ENCODE data around the gene WDR7. TPM values are rescaled to one million over a fixed set of nuclear protein-coding genes. Genes with fewer than 3 reads are reported as not detected.

WDR7 gene
- total and polyA plus RNA-seq, 10 of the 15 experiments (the other 5 are each of a cell fraction or from before 2014, with no cell fraction given): 2.8 to 16.5 (median 11.7) TPM

- TF ChIP-seq CEBPB (IDR thresholded peaks at IDR 0.05; ENCODE audit: borderline replicate concordance in 1 of 2, low read depth in 2 of 2, low read length in 2 of 2) (no peak), STAT3 (IDR thresholded peaks at IDR 0.05; ENCODE audit: low read depth, low read length) (no peak), SMC3 (IDR thresholded peaks at IDR 0.05; ENCODE audit: borderline replicate concordance, low read length) (no peak), RELB (IDR thresholded peaks at IDR 0.05; ENCODE audit: low read depth) (no peak)
Measured at GRCh38 chr18:56936457-56936856, 285.3 kb downstream of the WDR7 start (continued).

- H3K79me2 ChIP-seq (ENCODE audit: control insufficient read depth, insufficient read depth, low read length): no peaks in the 10 kb centered on the region
- 62% methylated on average over 3 of the region's 3 CpGs for WGBS (ENCODE audit: insufficient coverage, insufficient replicate concordance, low lambda C conversion rate, missing lambda C conversion rate)
- no peak overlapping the region for H2AFZ ChIP-seq (ENCODE audit: control insufficient read depth, low read depth, low read length)
- H3K4me1 ChIP-seq (ENCODE audit: control insufficient read depth, insufficient read depth, low read length): no peaks in the 10 kb centered on the region
- H3K9ac ChIP-seq (ENCODE audit: control insufficient read depth, insufficient read depth, low read length): no peak overlapping the region
- no peak; the same call in 2 of the 3 replicates for ATAC-seq
- no peaks in the 10 kb centered on the region for H4K20me1 ChIP-seq (ENCODE audit: control insufficient read depth, insufficient read depth)
- no peaks in the 10 kb centered on the region for H3K9me3 ChIP-seq (replicated peaks; ENCODE audit: control insufficient read depth, insufficient read depth, low read length)
- DNase-seq (ENCODE audit: low read depth, low spot score): no peak
- no peak overlapping the region for H3K27ac ChIP-seq (ENCODE audit: control insufficient read depth, insufficient read depth)
- in situ Hi-C loops (cut with MboI) (no loop called here), intact Hi-C loops (cut with micrococcal nuclease; ENCODE audit: unreplicated experiment) (no loop called here)
- H3K4me2 ChIP-seq (ENCODE audit: control insufficient read depth, insufficient read depth): no peak overlapping the region
- H3K27me3 ChIP-seq (replicated peaks in 1 of 2; ENCODE audit: control insufficient read depth in 2 of 2, insufficient read depth in 2 of 2, low read length in 1 of 2): no peaks in the 10 kb centered on the region
- FAIRE-seq: no peak
- no peak overlapping the region for H3K4me3 ChIP-seq
- ChIA-PET RAD21 (ENCODE audit: unreplicated experiment) (no interaction called here), CTCF (no interaction called here), SMC1A (ENCODE audit: uncharacterized antibody, unreplicated experiment) (interaction anchor here (0.9 kb wide), 1 partner anchor 66 kb away, joined by 3 read pairs; no protein-coding TSS in a partner anchor), POLR2A (no interaction called here)
- H3K36me3 ChIP-seq (ENCODE audit: control insufficient read depth in 2 of 2, insufficient read depth in 2 of 2, low read length in 1 of 2): no peaks in the 10 kb centered on the region; a peak in 1 of 4 replicates
- BruUV-seq (replicated peaks): no TSS peak
- TF ChIP-seq ATF2 (IDR thresholded peaks at IDR 0.05; ENCODE audit: low read length) (no peak), PBX3 (IDR thresholded peaks at IDR 0.05; ENCODE audit: insufficient replicate concordance, low read depth, low read length) (no peak), E2F8 (IDR thresholded peaks at IDR 0.05; ENCODE audit: low read depth, partially characterized antibody) (no peak), SMC3 (IDR thresholded peaks at IDR 0.05; ENCODE audit: borderline replicate concordance, low read length) (no peak), MLLT1 (IDR thresholded peaks at IDR 0.05) (no peak), USF1 (IDR thresholded peaks at IDR 0.05; ENCODE audit: borderline replicate concordance, extremely low read length, insufficient read depth, low read depth, low read length) (no peak)
Measured at GRCh38 chr18:56937874-56938430, 286.8 kb downstream of the WDR7 start.
